ENCODE measurements around the gene MAP2K5. TPM values are rescaled to one million over a fixed set of nuclear protein-coding genes. Genes with fewer than 3 reads are reported as not detected.

The MAP2K5 gene
- total and polyA plus RNA-seq, 9 of the 15 experiments (the other 6 are each of a cell fraction or from before 2014, with no cell fraction given) = 0.41 to 16.5 (median 7.5) TPM

GRCh38 chr15:67564021-67564967, 21.8 kb downstream of the MAP2K5 start:
- Histone ChIP-seq H3K36me3 (ENCODE audit: control insufficient read depth, insufficient read depth, low read length) (peaks cover 3% of the 10 kb centered on the region; the same call in 1 of the 3 replicates), H3K9me3 (replicated peaks; ENCODE audit: control insufficient read depth, insufficient read depth, low read depth, low read length) (no peaks in the 10 kb centered on the region), H3K27me3 (ENCODE audit: control insufficient read depth in 2 of 2, insufficient read depth in 2 of 2, low read length in 2 of 2) (no peaks in the 10 kb centered on the region), H3K9me1 (ENCODE audit: control insufficient read depth, insufficient read depth, low read length) (no peaks in the 10 kb centered on the region), H4K20me1 (replicated peaks; ENCODE audit: control insufficient read depth, insufficient read depth, low read length) (no peaks in the 10 kb centered on the region), H3K79me2 (ENCODE audit: control insufficient read depth, insufficient read depth, low read length) (no peaks in the 10 kb centered on the region), H2AFZ (ENCODE audit: low read depth, low read length) (no peak overlapping the region), H3K27ac (ENCODE audit: extremely low read depth, low read depth, low read length) (no peak overlapping the region), H3K4me3 (no peak overlapping the region), H3K9ac (ENCODE audit: insufficient read depth in 1 of 2, low read depth in 2 of 2, low read length in 2 of 2) (no peak overlapping the region), H3K4me1 (replicated peaks in 1 of 2; ENCODE audit: control insufficient read depth in 2 of 2, insufficient read depth in 2 of 2, low read length in 2 of 2) (no peaks in the 10 kb centered on the region; a peak in 1 of 5 replicates), H3K4me2 (ENCODE audit: insufficient read depth, low read length) (no peak overlapping the region)
- in situ Hi-C loops (cut with MboI) (no loop called here), intact Hi-C loops (cut with micrococcal nuclease) (no loop called here)
- ChIA-PET CTCF (ENCODE audit: low intra/inter-chr PET ratio) (no interaction called here), POLR2A (interaction anchor here (1.0 kb wide), 1 partner anchor 22 kb away, joined by 5 read pairs; the partner anchor contains the start of gene MAP2K5)
- TF ChIP-seq ARID3A (IDR thresholded peaks at IDR 0.05; ENCODE audit: borderline replicate concordance, low read depth, low read length) (no peak), ZNF146 (CRISPR knock-in tag; IDR thresholded peaks at IDR 0.05; ENCODE audit: unreplicated experiment) (no peak)
- no TSS peak for BruUV-seq (replicated peaks)
- no peak for DNase-seq (ENCODE audit: extremely low read depth in 1 of 4, low spot score in 3 of 4)
- WGBS (ENCODE audit: insufficient coverage, low coverage, missing lambda C conversion rate) = 47% methylated on average over 2 of the region's 2 CpGs
- no peak for FAIRE-seq
- no peak for ATAC-seq
